ENCODE measurements around the gene CCDC146.

DNA sequence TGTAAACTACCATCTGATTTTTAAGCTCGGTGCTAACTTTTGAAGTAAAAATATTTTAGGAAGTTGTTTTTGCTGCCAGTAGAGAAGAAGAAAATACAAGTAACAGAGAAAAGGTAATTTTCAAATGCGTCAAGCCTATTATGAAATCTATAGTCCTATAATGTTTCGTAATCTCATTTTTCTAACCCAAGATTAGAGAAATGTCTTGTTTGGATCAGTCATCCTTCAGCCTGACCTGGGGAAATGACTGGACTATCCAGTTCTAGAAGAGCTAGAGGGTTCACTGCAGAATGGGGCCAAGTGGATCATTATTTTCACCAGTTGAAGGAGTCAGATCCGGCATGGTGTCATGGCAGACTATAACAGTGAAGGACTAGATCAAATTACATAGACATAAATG is 139.9 kb downstream of the CCDC146 start:
- TF ChIP-seq CTCF (conservative IDR thresholded peaks at IDR 0.05; ENCODE audit: low read depth, low read length) (no peak), EZH2 (IDR thresholded peaks at IDR 0.05; ENCODE audit: borderline replicate concordance, low read depth, low read length, poor library complexity, severe bottlenecking) (no peak)

All from A673 (cell line).